Measurements from ENCODE around the gene HMGA1. TPM values are rescaled to one million over a fixed set of nuclear protein-coding genes. Genes with fewer than 3 reads are reported as not detected.

HMGA1 gene
- total RNA-seq, 2 donors from 2014 or later = 524 to 600 TPM

DNA sequence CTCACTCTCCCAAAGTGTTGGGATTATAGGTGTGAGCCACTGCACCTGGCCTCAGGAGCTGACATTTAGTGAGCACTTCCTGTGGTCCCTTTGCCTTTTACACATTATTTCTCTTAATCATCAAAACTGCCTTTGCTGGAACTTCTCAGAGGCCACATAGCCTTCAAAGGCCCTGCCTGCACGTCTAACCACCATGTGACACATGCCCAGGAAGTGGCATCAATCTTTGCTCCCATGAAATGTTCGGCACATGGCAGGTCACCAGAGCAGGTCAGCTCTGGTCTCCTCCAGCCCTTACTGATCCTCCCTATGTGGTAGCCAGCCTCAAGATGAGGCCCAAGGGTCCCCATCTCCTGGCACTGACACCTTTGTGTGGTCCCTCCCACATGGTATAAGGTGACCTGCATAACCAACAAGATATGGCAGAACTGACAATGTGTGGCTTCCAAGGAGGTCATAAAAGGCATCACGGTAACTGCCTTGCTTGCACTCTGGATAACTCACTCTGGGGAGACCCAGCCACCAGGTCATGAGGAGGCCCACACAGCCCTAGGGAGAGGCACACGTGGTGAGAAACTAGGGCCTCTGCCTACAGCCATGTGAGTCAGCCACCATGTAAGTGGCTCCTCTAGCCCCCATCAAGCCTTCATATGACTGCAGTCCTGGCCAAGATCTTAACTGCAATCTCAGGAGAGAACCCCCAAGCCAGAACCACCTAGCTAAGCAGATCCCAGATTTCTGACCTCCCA, 28.8 kb upstream of the HMGA1 start:
- H3K27ac Mint-ChIP-seq = peak overlapping the region; percentile 66 to 77
- ATAC-seq = peak; percentile 85 to 90
- no peaks in the 10 kb centered on the region for H3K36me3 Mint-ChIP-seq
- H3K9me3 Mint-ChIP-seq = no peaks in the 10 kb centered on the region
- peak in 1 of 2 donors; percentile 72 for DNase-seq (ENCODE audit: low spot score in 2 of 2)

GRCh38 chr6:34213772-34214171, 22.9 kb upstream of the HMGA1 start:
- ATAC-seq (no peak), DNase-seq (ENCODE audit: low spot score in 2 of 2) (no peak)
- Mint-ChIP-seq H3K27ac (no peak overlapping the region), H3K36me3 (no peaks in the 10 kb centered on the region), H3K9me3 (no peaks in the 10 kb centered on the region)

GRCh38 chr6:34218691-34219090, 18.0 kb upstream of the HMGA1 start:
- no peak overlapping the region for H3K27ac Mint-ChIP-seq

DNA sequence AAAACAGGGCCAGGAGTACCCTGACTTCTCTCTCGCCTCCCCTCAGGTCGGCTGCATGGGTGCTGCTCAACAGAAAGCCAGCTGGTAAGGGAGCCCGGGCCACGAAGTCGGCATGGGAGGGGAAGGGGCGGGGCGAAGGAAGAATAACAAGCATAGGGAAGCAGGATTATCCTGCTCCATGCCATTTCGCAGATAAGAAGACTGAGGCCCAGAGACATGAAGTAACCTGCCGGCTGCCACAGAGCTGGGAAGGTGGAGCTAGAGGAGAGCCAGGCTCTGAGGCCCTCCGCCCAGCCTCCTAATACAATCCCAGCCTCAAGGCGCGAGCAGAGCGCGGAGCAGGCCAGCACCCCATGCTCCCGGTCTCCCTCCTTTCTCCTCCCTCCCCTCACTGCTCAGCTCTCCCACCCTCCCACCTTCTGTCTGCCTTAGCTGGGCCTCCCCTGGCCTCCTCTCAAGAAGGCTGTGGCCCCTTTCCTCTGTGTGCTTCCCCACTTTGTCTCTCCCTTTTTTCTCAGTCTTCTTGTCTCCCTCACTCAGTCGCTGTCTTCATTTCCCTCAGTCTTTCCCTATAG, 13.2 kb upstream of the HMGA1 start:
- ATAC-seq (peak in 1 of 2 donors; percentile 30), DNase-seq (ENCODE audit: low spot score in 2 of 2) (no peak)
- Mint-ChIP-seq H3K36me3 (no peaks in the 10 kb centered on the region), H3K27ac (peak overlapping the region; percentile 80 to 87), H3K9me3 (no peaks in the 10 kb centered on the region)

More at GRCh38 chr6:34218691-34219090, 18.0 kb upstream of the HMGA1 start:
- no peaks in the 10 kb centered on the region for H3K36me3 Mint-ChIP-seq
- DNase-seq (ENCODE audit: low spot score in 2 of 2) = no peak
- no peak for ATAC-seq
- no peaks in the 10 kb centered on the region for H3K9me3 Mint-ChIP-seq

DNA sequence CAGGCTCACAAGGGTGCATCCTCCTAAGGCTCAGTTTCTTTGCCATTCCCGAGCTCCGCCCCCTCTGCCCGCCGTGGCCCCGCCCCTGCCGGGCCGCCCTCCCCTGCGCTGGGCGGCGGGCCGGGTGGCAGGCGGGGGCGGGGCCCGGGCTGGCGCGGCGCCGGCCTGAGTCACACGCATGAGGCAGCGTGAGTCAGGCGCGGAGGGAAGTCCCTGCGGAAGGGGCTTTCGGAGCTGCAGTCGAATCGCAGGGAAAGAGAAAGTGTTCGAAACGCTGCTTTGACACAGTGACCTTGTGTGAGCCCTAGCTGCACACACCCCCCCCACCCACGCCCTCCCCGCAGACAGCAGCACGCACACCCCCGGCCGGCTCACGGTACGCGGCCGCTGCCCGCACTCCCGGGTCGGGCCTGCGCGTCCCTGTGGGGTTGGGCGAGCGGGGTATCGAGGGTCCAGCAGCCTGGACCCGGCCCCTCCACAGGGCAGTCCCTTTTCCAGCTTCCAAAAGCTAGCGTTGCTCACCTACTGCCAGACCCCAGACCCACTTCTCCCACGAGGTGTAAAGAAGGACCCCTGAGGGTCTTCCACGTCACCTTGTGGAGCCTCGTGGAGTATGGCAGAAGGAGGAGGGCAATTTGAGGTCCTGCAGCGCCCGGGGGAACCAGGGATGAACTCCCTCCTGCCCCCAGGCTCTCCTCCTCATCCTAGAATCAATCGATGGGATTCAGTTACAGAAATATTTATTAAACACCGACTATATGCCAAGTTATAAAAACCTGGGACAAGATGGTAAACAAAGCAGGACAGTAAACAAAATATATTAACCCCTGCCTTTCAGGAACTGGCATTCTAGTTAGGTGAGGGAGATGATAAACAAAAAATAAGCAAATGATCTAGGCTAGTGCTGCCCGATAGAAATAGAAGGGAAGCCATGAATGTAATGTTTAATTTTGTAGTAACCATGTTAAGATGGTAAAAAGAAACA, 12.4 kb upstream of the HMGA1 start:
- ATAC-seq = peak; percentile 96 to 98
- no peaks in the 10 kb centered on the region for H3K36me3 Mint-ChIP-seq
- H3K9me3 Mint-ChIP-seq = no peaks in the 10 kb centered on the region
- DNase-seq (ENCODE audit: low spot score in 2 of 2) = peak; percentile 94 to 96
- H3K27ac Mint-ChIP-seq = peak overlapping the region; percentile 80 to 87

DNA sequence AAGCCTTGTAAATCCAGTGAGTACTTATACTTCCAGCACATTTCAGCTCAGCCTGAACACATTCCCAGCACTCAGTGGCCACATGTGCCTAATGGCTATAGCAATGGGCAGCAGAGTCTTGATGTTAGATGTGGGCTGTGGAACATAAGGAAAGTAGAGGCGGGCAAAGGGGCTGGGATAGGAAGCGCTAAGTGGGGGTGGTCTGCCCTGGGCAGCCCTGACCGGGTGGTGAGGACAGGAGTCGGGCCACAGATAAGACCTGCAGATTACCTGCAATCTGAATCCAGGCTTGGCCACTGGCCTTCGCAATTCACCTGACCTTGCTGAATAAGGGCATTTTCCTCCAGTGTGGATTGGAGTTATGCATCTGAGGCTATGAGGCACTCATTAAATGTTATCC, 11.1 kb upstream of the HMGA1 start:
- DNase-seq (ENCODE audit: low spot score in 2 of 2) (no peak), ATAC-seq (no peak)
- Mint-ChIP-seq H3K9me3 (no peaks in the 10 kb centered on the region), H3K27ac (no peak overlapping the region), H3K36me3 (no peaks in the 10 kb centered on the region)

- peak overlapping the region in 1 of 2 donors; percentile 21 for H3K27ac Mint-ChIP-seq
- no peaks in the 10 kb centered on the region for H3K36me3 Mint-ChIP-seq
- H3K9me3 Mint-ChIP-seq = no peaks in the 10 kb centered on the region
- ATAC-seq = no peak
- no peak for DNase-seq (ENCODE audit: low spot score in 2 of 2)
Observed at GRCh38 chr6:34226066-34226465, 10.6 kb upstream of the HMGA1 start.

- Mint-ChIP-seq H3K27ac (peak overlapping the region in 1 of 2 donors; percentile 21), H3K36me3 (no peaks in the 10 kb centered on the region), H3K9me3 (no peaks in the 10 kb centered on the region)
- ATAC-seq (no peak), DNase-seq (ENCODE audit: low spot score in 2 of 2) (no peak)
Observed at GRCh38 chr6:34226731-34227586, 9.7 kb upstream of the HMGA1 start.

- H3K27ac Mint-ChIP-seq = no peak overlapping the region
- no peak for DNase-seq (ENCODE audit: low spot score in 2 of 2)
- H3K9me3 Mint-ChIP-seq = no peaks in the 10 kb centered on the region
- ATAC-seq = no peak
- no peaks in the 10 kb centered on the region for H3K36me3 Mint-ChIP-seq
Observed at GRCh38 chr6:34227761-34228421, 8.8 kb upstream of the HMGA1 start.

GRCh38 chr6:34229877-34230276, 6.8 kb upstream of the HMGA1 start:
- Mint-ChIP-seq H3K27ac (no peak overlapping the region), H3K9me3 (no peaks in the 10 kb centered on the region), H3K36me3 (no peaks in the 10 kb centered on the region)
- ATAC-seq (no peak), DNase-seq (ENCODE audit: low spot score in 2 of 2) (no peak)

- ATAC-seq (no peak), DNase-seq (ENCODE audit: low spot score in 2 of 2) (no peak)
- H3K27ac Mint-ChIP-seq = no peak overlapping the region
- H3K9me3 Mint-ChIP-seq = no peaks in the 10 kb centered on the region
- no peaks in the 10 kb centered on the region for H3K36me3 Mint-ChIP-seq
Observed at GRCh38 chr6:34230653-34231371, 5.9 kb upstream of the HMGA1 start.

DNA sequence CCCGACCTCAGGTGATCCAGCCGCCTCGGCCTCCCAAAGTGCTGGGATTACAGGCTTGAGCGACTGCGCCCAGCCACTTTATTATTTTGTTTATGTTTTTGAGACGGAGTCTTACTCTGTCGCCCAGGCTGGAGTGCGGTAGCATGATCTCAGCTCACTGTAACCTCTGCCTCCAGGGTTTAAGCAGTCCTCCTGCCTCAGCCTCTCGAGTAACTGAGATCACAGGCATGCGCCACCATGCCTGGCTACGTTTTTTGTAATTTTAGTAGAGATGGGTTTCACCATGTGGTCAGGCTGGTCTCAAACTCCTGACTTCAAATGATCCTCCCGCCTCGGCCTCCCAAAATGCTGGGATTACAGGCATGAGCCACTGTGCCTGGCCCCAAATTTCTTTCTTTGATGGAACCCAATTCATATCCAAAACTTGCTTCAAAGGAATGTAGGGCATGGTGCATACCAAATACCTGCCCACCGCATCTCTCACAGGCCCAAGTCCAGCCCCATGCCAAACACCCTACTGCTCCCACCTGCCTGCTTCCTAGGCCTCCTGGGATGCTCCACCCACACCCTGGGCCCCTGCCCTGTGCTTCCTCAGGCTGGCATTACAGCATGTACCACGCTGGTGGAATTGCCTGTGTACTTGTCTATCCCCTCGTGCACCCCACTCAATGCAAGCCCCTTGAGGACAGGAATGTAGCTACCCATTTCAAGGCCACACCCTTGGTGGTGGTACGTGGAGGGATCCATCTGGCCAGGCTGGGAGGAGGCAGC, 4.9 kb upstream of the HMGA1 start:
- no peak for DNase-seq (ENCODE audit: low spot score in 2 of 2)
- Mint-ChIP-seq H3K36me3 (no peaks in the 10 kb centered on the region), H3K9me3 (no peaks in the 10 kb centered on the region), H3K27ac (no peak overlapping the region)
- no peak for ATAC-seq

- Mint-ChIP-seq H3K36me3 (peaks cover 0 to under 1% of the 10 kb centered on the region in 2 donors), H3K27ac (no peak overlapping the region), H3K9me3 (no peaks in the 10 kb centered on the region)
- ATAC-seq (no peak), DNase-seq (ENCODE audit: low spot score in 2 of 2) (no peak)
Observed at GRCh38 chr6:34232901-34233300, 3.8 kb upstream of the HMGA1 start.

- Mint-ChIP-seq H3K27ac (peak overlapping the region in 1 of 2 donors; percentile 21), H3K9me3 (no peaks in the 10 kb centered on the region), H3K36me3 (peaks cover 8 to 10% of the 10 kb centered on the region in 2 donors)
- ATAC-seq (no peak), DNase-seq (ENCODE audit: low spot score in 2 of 2) (no peak)
Observed at GRCh38 chr6:34233867-34234266, 2.8 kb upstream of the HMGA1 start.

Measured in activated naive CD4-positive, alpha-beta T cell treated with anti-CD3 and anti-CD28 coated beads, Interleukin-2, amount 50 U/mL, for 72 hours (primary cell).